Amniotic epithelial cell (primary cell): ENCODE data around the gene TSHZ3.

Source experiments
- DNase-seq: peaks from one replicate; pipeline ENCODE4 v3.0.0-alpha.2; 2010; ENCODE audit warnings: low read depth

The TSHZ3 gene

GRCh38 chr19:31261019-31261602 is 88.1 kb downstream of the TSHZ3 start:
- no peak for DNase-seq

DNA sequence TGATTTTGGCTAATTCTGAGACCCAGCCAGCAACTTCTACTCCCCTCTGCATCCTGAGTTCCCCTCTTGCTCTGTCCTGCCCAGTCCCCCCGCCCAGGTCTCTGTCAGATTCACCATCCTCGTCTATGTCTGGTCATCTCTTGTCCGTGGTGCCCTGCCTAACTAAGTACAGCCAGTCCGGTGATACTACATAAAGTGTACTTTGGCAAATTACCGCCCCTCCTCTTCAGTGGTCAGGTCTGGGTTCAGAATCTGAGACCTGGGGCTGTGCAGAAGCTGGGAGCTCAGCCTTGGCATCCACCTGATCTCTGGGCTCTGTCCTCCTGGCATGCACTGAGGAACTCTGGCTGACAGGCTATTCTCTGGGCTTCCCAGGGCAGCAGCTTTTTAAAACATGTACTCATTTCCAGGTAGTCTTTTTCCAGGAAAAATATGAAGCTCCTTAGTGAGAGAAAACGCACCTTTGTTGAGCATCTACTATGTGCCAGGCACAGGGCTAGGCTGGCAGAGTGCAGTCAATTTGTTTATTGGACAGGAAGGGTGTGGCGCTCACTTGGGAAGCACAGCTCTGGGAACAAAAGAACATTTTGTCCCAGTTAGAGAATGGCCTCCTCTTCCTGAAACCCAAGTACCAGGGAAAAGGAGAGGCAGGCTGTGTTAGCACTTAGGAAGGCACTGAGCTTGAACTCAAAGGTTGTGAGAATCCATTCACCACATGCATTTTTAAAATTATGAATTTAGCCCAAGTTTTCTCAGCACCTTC is 88.9 kb downstream of the TSHZ3 start:
- no peak for DNase-seq

GRCh38 chr19:31258211-31259052 is 90.8 kb downstream of the TSHZ3 start:
- no peak for DNase-seq

GRCh38 chr19:31257426-31258130 is 91.7 kb downstream of the TSHZ3 start:
- no peak for DNase-seq

DNA sequence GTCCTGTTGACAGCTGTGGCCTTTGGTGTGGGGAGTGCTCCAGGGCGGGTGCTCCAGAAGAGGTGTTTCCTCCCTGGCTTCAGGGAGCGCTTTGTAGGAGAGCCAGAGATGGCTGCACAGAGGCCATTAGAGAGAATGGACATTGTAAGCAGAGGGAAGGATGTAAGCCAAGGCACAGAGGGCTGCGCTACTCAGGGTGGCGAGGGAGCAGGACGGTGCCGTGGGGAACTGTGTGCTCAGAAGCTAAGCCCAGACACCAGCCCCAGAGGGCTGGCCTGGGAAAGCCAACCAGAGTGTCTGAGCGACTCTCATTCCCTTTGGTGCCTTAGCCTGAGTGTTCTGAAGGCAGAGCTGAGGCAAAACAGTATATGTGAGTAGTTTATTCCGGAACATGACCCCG is 92.2 kb downstream of the TSHZ3 start:
- DNase-seq, result no peak

GRCh38 chr19:31256593-31256960 is 92.7 kb downstream of the TSHZ3 start:
- DNase-seq, result no peak

GRCh38 chr19:31255831-31256592 is 93.2 kb downstream of the TSHZ3 start:
- no peak for DNase-seq

GRCh38 chr19:31255174-31255799 is 93.9 kb downstream of the TSHZ3 start:
- DNase-seq, result peak; percentile 42

DNA sequence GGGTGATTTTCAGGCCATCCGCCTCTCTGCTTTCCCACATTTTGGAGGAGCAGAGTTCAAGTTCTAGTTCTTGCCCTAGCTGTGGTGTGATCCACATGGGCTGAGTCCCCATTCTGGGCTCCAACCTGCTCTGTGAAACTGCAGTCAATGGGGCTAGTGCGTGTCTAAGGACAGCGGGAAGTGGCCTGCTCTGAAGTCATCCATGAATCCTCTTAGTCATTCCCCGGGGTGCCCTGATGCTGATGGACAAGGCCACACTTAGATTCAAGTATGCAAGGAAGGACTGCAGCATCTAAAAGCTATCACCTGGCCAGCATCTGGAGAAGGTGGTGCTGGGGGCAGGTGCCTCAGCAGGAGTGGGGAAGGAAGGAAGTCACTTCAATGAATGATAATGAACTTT is 94.6 kb downstream of the TSHZ3 start:
- DNase-seq, result no peak

GRCh38 chr19:31254180-31254551 is 95.1 kb downstream of the TSHZ3 start:
- DNase-seq, result no peak

DNA sequence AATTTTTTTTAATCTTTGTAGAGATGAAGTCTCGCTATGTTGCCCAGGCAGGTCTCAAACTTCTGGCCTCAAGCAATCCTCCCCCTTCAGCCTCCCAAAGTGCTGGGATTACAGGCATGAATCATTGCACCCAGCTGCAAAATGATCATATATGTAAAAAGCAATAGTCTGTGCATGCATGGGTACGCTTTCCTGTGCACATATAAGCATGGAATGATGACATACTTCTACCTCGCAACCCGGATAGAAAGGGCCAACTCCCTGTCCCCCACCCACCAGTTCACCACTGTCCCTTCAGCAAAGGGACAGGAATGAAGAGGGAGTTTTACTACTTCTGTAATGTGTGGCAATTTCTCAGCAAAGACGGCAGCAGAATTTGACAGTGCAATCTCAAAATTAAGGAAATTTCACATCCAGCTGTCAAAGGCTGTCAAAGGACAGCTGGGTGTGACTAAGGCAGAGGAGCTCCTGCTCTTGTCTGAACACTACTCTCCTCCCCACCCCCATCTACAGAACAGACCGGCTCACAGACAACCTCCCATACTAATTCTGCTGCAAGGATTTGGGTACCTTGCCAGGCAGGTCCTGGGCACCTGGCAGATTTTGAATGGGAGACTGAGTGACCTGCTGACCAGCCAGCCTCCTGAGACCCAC is 95.6 kb downstream of the TSHZ3 start:
- DNase-seq, result no peak

DNA sequence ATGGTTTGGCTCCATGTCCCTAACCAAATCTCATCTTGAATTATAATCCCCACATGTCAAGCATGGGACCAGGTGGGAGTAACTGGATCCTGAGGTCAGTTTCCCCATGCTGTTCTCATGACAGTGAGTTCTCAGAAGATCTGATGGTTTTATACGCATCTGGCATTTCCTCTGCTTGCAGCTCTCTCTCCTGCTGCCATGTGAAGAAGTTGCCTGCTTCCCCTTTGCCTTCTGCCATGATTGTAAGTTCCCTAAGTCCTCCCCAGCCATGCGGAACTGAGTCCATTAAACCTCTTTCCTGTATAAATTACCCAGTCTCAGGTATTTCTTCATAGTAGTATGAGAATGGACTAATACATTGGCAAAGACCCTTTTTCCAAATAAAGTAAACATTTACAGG is 96.8 kb downstream of the TSHZ3 start:
- no peak for DNase-seq

GRCh38 chr19:31249217-31249616 is 100.0 kb downstream of the TSHZ3 start:
- no peak for DNase-seq

DNA sequence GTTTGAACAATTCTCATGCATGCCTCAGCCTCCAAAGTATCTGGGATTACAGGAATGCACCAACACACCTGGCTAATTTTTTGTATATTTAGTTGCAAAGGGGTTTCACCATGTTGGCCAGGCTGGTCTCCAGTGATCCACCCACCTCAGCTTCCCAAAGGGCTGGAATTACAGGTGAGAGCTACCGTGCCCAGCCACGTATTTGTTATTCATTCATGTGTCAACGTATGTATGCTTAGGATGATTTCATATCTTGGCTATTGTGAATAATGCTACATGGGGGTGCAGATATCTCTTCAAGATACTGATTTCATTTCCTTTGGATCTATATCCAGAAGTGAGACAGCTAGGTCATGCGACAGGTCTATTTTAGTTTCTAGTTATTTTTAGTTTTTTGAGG is 113.4 kb downstream of the TSHZ3 start:
- no peak for DNase-seq

GRCh38 chr19:31233295-31233800 is 115.9 kb downstream of the TSHZ3 start:
- no peak for DNase-seq

GRCh38 chr19:31232871-31233270 is 116.4 kb downstream of the TSHZ3 start:
- peak; percentile 92 for DNase-seq

- DNase-seq, result no peak
These were observed 117.1 kb downstream of the TSHZ3 start for GRCh38 chr19:31232180-31232579.

DNA sequence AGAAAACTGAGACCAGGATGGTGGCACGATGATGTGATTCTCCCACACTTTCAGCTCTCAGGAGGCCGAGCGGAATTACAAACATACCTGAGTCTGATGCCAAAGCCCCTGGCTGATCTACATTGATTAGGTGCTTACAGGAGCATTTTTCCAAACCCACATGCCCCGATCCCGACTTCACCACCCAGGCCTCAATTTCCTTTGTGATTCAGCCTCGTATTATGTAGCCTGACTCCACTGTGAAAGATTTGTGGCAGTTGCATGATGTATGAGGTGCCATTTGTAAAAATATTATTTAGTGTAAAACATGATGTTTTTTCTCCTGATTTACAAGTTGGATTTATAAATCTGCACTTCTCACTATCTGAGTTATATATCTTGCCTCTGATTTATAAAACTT is 118.0 kb downstream of the TSHZ3 start:
- DNase-seq, result no peak

DNA sequence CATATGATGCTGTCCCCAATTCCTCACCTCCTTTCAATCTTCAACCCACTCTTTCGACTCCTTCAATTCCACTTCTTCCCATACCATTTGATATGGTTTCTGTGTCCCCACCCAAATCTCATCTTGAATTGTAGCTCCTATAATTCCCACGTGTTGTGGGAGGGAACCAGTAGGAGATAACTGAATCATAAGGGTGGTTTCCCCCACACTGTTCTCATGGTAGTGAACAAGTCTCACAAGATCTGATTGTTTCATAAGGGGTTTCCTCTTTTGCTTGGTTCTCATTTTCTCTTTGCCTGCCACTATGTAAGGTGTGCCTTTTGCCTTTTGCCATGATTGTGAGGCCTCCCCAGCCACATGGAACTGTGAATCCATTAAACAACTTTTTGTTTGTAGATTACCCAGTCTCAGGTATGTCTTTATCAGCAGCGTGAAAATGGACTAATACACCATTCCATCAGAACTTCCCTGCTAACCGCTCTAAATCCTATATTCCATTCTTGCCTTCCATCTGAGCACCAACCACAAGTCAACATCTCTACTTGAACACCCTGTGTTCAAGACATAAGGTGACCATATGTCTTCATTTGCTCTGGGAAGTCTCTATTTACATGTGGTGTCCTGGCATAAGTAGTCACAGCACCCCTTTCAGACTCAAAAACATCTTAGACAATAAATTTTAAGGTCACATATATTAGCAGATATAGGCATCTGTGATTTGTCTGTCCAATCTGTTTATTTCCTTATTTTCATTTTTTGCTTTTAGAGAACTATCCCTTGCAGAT is 122.9 kb downstream of the TSHZ3 start:
- no peak for DNase-seq
